Osteocyte (in vitro differentiated cells): ENCODE data around the gene ZNF394. TPM values are rescaled to one million over a fixed set of nuclear protein-coding genes. Genes with fewer than 3 reads are reported as not detected.

Source experiments
- DNase-seq: peaks from one replicate; pipeline ENCODE4 v3.0.0; 2021; ENCODE audit warnings: mixed read lengths; ENCODE audit not compliant: unreplicated experiment; ENCODE audit errors: extremely low spot score
- H3K27ac Mint-ChIP-seq: one replicate; pipeline ENCODE4 v1.8.0; 2021; ENCODE audit warnings: mild to moderate bottlenecking, mixed read lengths; ENCODE audit not compliant: unreplicated experiment
- H3K27me3 Mint-ChIP-seq: one replicate; pipeline ENCODE4 v1.8.0; 2021; ENCODE audit warnings: mixed read lengths; ENCODE audit not compliant: unreplicated experiment
- H3K36me3 Mint-ChIP-seq: one replicate; pipeline ENCODE4 v1.8.0; 2021; ENCODE audit warnings: mixed read lengths; ENCODE audit not compliant: unreplicated experiment
- H3K4me1 Mint-ChIP-seq: one replicate; pipeline ENCODE4 v1.8.0; 2021; ENCODE audit warnings: mixed read lengths; ENCODE audit not compliant: unreplicated experiment
- H3K4me3 Mint-ChIP-seq: one replicate; pipeline ENCODE4 v1.8.0; 2021; ENCODE audit warnings: mild to moderate bottlenecking, moderate library complexity, mixed read lengths; ENCODE audit not compliant: unreplicated experiment
- H3K9me3 Mint-ChIP-seq: one replicate; pipeline ENCODE4 v1.8.0; 2021; ENCODE audit warnings: mixed read lengths; ENCODE audit not compliant: unreplicated experiment
- total RNA-seq: library from RNA; stranded (reverse); gene quantifications from 2 replicates; pipeline ENCODE4 v1.2.1, GENCODE V29; 2021
- TF ChIP-seq, protein P1 (sequence below): fragments of 200-600 bp; sonication (generic); IDR thresholded peaks from 2 replicates; pipeline ENCODE4 v1.5.0; 2021; ENCODE audit warnings: antibody characterized with exemption, mild to moderate bottlenecking, moderate library complexity

Gene ZNF394
- total RNA-seq, 1 donor from 2014 or later, result 24.4 TPM

DNA sequence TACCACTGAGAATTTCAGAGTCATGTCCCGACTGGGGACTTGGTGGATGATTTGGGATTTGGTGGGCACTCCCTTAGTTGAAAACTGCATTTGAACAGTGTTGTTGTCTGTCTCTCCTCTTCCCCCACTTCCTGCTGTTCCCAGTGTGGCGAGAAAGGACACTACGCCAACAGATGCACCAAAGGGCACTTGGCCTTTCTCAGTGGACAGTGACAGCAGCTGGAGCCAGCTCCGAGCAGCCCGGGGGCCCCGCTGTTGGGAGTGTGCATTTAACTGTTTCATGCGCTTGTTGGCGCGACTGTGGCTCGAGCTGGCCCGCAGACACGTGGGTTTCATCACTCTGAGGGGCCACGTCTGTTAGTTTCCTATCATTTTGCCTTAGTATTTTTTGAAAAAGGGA, 43.8 kb downstream of the ZNF394 start:
- Mint-ChIP-seq H3K9me3 (no peaks in the 10 kb centered on the region), H3K4me1 (no peaks in the 10 kb centered on the region), H3K27me3 (no peaks in the 10 kb centered on the region), H3K4me3 (no peak overlapping the region), H3K27ac (no peak overlapping the region), H3K36me3 (peaks cover 25% of the 10 kb centered on the region)
- TF ChIP-seq, protein P1, sequence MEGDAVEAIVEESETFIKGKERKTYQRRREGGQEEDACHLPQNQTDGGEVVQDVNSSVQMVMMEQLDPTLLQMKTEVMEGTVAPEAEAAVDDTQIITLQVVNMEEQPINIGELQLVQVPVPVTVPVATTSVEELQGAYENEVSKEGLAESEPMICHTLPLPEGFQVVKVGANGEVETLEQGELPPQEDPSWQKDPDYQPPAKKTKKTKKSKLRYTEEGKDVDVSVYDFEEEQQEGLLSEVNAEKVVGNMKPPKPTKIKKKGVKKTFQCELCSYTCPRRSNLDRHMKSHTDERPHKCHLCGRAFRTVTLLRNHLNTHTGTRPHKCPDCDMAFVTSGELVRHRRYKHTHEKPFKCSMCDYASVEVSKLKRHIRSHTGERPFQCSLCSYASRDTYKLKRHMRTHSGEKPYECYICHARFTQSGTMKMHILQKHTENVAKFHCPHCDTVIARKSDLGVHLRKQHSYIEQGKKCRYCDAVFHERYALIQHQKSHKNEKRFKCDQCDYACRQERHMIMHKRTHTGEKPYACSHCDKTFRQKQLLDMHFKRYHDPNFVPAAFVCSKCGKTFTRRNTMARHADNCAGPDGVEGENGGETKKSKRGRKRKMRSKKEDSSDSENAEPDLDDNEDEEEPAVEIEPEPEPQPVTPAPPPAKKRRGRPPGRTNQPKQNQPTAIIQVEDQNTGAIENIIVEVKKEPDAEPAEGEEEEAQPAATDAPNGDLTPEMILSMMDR, result no peak
- no peak for DNase-seq

GRCh38 chr7:99455874-99456273, 44.2 kb downstream of the ZNF394 start:
- Mint-ChIP-seq H3K4me1 (no peaks in the 10 kb centered on the region), H3K9me3 (no peaks in the 10 kb centered on the region), H3K4me3 (no peak overlapping the region), H3K27me3 (no peaks in the 10 kb centered on the region), H3K36me3 (peaks cover 28% of the 10 kb centered on the region), H3K27ac (no peak overlapping the region)
- no peak for DNase-seq
- TF ChIP-seq, protein P1, result no peak

- no peak for DNase-seq
- Mint-ChIP-seq H3K4me3 (no peak overlapping the region), H3K36me3 (peaks cover 36% of the 10 kb centered on the region), H3K27me3 (no peaks in the 10 kb centered on the region), H3K9me3 (no peaks in the 10 kb centered on the region), H3K4me1 (no peaks in the 10 kb centered on the region), H3K27ac (no peak overlapping the region)
- TF ChIP-seq, protein P1, result no peak
Measured at GRCh38 chr7:99453105-99453504, 47.0 kb downstream of the ZNF394 start.

GRCh38 chr7:99452541-99452940, 47.5 kb downstream of the ZNF394 start:
- H3K9me3 Mint-ChIP-seq, result no peaks in the 10 kb centered on the region
- no peak overlapping the region for H3K4me3 Mint-ChIP-seq
- no peaks in the 10 kb centered on the region for H3K4me1 Mint-ChIP-seq
- no peaks in the 10 kb centered on the region for H3K27me3 Mint-ChIP-seq
- H3K27ac Mint-ChIP-seq, result no peak overlapping the region
- peaks cover 41% of the 10 kb centered on the region for H3K36me3 Mint-ChIP-seq
- TF ChIP-seq, protein P1, result no peak
- no peak for DNase-seq

DNA sequence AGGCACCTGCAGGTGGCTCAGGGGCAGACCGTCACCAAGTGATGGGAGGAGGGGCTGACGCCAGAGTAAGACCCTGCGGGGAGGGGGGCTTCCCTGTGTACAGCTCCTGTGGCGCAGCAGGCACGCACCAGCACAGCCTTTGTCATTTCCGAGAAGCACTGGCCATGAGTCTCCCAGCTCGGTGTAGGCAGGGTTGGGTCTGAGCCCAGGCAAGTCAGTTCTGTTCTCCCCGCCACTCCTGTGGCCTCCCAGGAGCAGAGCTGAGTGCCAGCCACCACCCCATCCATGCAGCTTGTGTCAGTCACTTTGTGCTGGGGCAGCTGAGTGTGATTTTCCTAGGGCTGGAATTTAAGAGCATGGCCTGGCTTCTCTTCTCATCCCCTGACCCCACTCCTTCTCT, 48.1 kb downstream of the ZNF394 start:
- H3K4me1 Mint-ChIP-seq, result no peaks in the 10 kb centered on the region
- no peaks in the 10 kb centered on the region for H3K9me3 Mint-ChIP-seq
- DNase-seq, result no peak
- TF ChIP-seq, protein P1, result no peak
- H3K4me3 Mint-ChIP-seq, result no peak overlapping the region
- H3K27ac Mint-ChIP-seq, result peak overlapping the region; percentile 18
- peaks cover 39% of the 10 kb centered on the region for H3K36me3 Mint-ChIP-seq
- H3K27me3 Mint-ChIP-seq, result no peaks in the 10 kb centered on the region
